ENCODE data around the gene TRIM15. TPM values are rescaled to one million over a fixed set of nuclear protein-coding genes. Genes with fewer than 3 reads are reported as not detected.

Gene TRIM15
- total RNA-seq, 1 experiment from 2014 or later, result not detected

DNA sequence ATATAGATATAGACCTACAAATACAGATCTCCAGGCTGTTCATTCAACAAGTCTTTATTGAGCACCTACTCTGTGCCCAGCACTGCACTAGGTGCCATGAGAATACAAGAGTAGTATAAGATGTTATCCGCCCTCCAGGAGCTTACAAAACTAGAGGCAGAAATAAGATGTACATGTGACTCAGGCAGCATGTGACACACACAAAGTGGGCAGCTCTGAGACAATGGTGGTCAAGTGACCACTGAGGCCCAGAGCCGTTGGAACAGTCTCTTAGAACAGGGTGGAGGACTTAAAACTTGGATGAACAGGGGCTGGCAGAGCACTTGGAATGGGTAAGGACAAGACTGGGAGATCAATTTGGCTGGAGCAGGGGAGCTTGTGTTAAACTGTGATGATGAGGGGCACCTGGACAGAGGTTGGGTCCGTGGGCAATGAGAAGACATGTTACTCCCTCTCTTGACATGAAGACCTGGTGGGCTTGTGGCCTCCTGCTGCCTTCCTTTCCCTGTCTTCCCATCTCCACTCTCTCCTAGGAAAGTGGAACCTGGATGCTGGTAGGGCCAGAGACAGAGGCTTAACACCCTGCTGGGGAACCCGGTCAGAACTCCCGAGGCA, 21.2 kb downstream of the TRIM15 start:
- no peak overlapping the region for H3K4me2 ChIP-seq (ENCODE audit: low read length)
- no peak overlapping the region for H3K27ac ChIP-seq (ENCODE audit: low read length)
- H3K4me1 ChIP-seq (ENCODE audit: insufficient read depth, low read length), result no peaks in the 10 kb centered on the region
- no peak overlapping the region for H3K4me3 ChIP-seq (ENCODE audit: low read length)
- H3K79me2 ChIP-seq (ENCODE audit: low read length), result no peaks in the 10 kb centered on the region
- ChIA-PET CTCF (no interaction called here), POLR2A (ENCODE audit: unreplicated experiment) (no interaction called here)
- no peak; the same call in 1 of the 2 replicates for ATAC-seq
- no TSS peak for BruUV-seq (replicated peaks)
- H3K9me3 ChIP-seq (ENCODE audit: low read length), result peaks cover 5% of the 10 kb centered on the region; the same call in 1 of the 2 replicates
- no peaks in the 10 kb centered on the region for H3K9me2 ChIP-seq (replicated peaks; ENCODE audit: low read length)
- peaks cover 22% of the 10 kb centered on the region for H3K36me3 ChIP-seq (ENCODE audit: low read depth, low read length)
- H3K9ac ChIP-seq (ENCODE audit: low read length), result no peak overlapping the region
- H2AFZ ChIP-seq (ENCODE audit: low read length), result no peak overlapping the region
- no peaks in the 10 kb centered on the region for H3F3A ChIP-seq (ENCODE audit: low read length, unreplicated experiment)
- DNase-seq, result no peak
- no peaks in the 10 kb centered on the region for H3K27me3 ChIP-seq (ENCODE audit: low read length)
- intact Hi-C loops (cut with micrococcal nuclease), result no loop called here
- H4K20me1 ChIP-seq (ENCODE audit: low read length), result no peaks in the 10 kb centered on the region
- TF ChIP-seq, protein P1, sequence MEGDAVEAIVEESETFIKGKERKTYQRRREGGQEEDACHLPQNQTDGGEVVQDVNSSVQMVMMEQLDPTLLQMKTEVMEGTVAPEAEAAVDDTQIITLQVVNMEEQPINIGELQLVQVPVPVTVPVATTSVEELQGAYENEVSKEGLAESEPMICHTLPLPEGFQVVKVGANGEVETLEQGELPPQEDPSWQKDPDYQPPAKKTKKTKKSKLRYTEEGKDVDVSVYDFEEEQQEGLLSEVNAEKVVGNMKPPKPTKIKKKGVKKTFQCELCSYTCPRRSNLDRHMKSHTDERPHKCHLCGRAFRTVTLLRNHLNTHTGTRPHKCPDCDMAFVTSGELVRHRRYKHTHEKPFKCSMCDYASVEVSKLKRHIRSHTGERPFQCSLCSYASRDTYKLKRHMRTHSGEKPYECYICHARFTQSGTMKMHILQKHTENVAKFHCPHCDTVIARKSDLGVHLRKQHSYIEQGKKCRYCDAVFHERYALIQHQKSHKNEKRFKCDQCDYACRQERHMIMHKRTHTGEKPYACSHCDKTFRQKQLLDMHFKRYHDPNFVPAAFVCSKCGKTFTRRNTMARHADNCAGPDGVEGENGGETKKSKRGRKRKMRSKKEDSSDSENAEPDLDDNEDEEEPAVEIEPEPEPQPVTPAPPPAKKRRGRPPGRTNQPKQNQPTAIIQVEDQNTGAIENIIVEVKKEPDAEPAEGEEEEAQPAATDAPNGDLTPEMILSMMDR (conservative IDR thresholded peaks at IDR 0.05; ENCODE audit: low read depth, low read length), result no peak
- no peak for TF ChIP-seq EZH2 (IDR thresholded peaks at IDR 0.05; ENCODE audit: low read length, unreplicated experiment)
- TF ChIP-seq EZH2phosphoT487 (IDR thresholded peaks at IDR 0.05; ENCODE audit: borderline replicate concordance, low read length), result no peak

DNA sequence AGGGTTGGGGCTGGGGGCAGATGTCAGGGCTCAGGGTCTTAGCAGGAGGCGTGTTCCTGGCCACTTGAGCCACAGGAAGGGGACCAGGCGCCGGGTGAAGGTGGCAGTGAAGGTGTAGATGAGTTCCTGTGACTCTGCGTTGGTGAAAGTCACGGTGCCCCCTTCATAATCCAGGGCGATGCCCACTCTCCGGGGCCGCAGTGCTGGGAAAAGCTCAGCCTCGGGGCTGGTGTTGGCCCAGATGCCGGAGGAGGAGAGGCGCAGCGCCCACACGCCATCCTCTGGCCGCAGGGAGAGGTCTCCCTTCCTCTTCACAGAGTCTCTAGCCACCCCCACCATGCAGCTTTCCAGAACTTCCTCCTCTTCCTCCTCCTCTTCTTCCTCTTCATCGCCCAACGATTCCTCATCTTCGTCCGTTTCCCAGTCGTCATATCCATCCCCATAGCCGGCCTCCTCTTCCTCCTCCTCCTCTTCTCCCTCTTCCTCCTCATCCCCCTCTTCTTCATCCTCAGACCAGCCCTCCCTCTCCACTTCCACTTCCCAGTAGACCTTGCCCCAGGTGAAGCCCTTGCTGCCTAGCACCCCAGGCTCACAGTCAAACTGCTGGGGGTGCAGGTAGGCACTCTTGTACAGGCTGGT, 22.6 kb downstream of the TRIM15 start:
- no peak overlapping the region for H3K9ac ChIP-seq (ENCODE audit: low read length)
- no peaks in the 10 kb centered on the region for H3K9me3 ChIP-seq (ENCODE audit: low read length)
- no peak overlapping the region for H2AFZ ChIP-seq (ENCODE audit: low read length)
- CTCF ChIA-PET, result no interaction called here
- no peak overlapping the region for H3K4me3 ChIP-seq (ENCODE audit: low read length)
- H3F3A ChIP-seq (ENCODE audit: low read length, unreplicated experiment), result no peaks in the 10 kb centered on the region
- no peaks in the 10 kb centered on the region for H3K9me2 ChIP-seq (replicated peaks; ENCODE audit: low read length)
- H3K36me3 ChIP-seq (ENCODE audit: low read depth, low read length), result peaks cover 34% of the 10 kb centered on the region
- DNase-seq, result no peak
- no peaks in the 10 kb centered on the region for H3K4me1 ChIP-seq (ENCODE audit: insufficient read depth, low read length)
- intact Hi-C loops (cut with micrococcal nuclease), result no loop called here
- no peak for ATAC-seq
- BruUV-seq (replicated peaks), result TSS peak; percentile 36
- no peaks in the 10 kb centered on the region for H3K79me2 ChIP-seq (ENCODE audit: low read length)
- H3K4me2 ChIP-seq (ENCODE audit: low read length), result no peak overlapping the region
- POLR2A ChIA-PET (ENCODE audit: unreplicated experiment), result no interaction called here
- TF ChIP-seq, protein P1 (conservative IDR thresholded peaks at IDR 0.05; ENCODE audit: low read depth, low read length), result no peak
- no peak for TF ChIP-seq EZH2 (IDR thresholded peaks at IDR 0.05; ENCODE audit: low read length, unreplicated experiment)
- TF ChIP-seq EZH2phosphoT487 (IDR thresholded peaks at IDR 0.05; ENCODE audit: borderline replicate concordance, low read length), result no peak
- H4K20me1 ChIP-seq (ENCODE audit: low read length), result no peaks in the 10 kb centered on the region
- H3K27me3 ChIP-seq (ENCODE audit: low read length), result no peaks in the 10 kb centered on the region
- H3K27ac ChIP-seq (ENCODE audit: low read length), result no peak overlapping the region

DNA sequence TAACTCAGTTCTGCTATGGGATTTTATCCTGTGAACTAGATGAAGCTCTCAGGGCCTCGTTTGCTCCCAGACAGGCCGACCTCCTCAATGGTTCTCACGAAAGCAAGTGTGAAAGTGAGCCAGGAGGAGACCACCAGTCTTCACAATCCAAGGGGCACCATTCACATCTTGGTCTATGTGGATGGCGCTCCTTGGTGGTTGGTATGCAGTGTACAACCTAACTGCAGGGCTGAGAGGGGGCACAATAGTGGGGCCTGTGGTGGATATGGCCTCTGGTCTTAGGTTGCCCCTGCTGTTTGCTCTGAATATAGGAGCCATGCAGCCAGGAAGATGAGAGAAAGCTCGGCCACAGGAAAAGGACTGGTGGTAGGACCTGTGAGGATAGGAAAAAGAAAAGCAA, 25.2 kb downstream of the TRIM15 start:
- Histone ChIP-seq H3K36me3 (ENCODE audit: low read depth, low read length) (peaks cover 38% of the 10 kb centered on the region), H3K4me1 (ENCODE audit: insufficient read depth, low read length) (no peaks in the 10 kb centered on the region), H3K27ac (ENCODE audit: low read length) (no peak overlapping the region), H4K20me1 (ENCODE audit: low read length) (no peaks in the 10 kb centered on the region), H3F3A (ENCODE audit: low read length, unreplicated experiment) (no peaks in the 10 kb centered on the region), H3K9me2 (replicated peaks; ENCODE audit: low read length) (no peaks in the 10 kb centered on the region), H3K79me2 (ENCODE audit: low read length) (no peaks in the 10 kb centered on the region), H3K4me3 (ENCODE audit: low read length) (no peak overlapping the region), H3K9ac (ENCODE audit: low read length) (no peak overlapping the region), H2AFZ (ENCODE audit: low read length) (no peak overlapping the region), H3K27me3 (ENCODE audit: low read length) (no peaks in the 10 kb centered on the region), H3K4me2 (ENCODE audit: low read length) (no peak overlapping the region), H3K9me3 (ENCODE audit: low read length) (no peaks in the 10 kb centered on the region)
- intact Hi-C loops (cut with micrococcal nuclease), result no loop called here
- no peak for DNase-seq
- no peak for ATAC-seq
- TF ChIP-seq EZH2phosphoT487 (IDR thresholded peaks at IDR 0.05; ENCODE audit: borderline replicate concordance, low read length), result no peak
- TF ChIP-seq, protein P1 (conservative IDR thresholded peaks at IDR 0.05; ENCODE audit: low read depth, low read length), result no peak
- no peak for TF ChIP-seq EZH2 (IDR thresholded peaks at IDR 0.05; ENCODE audit: low read length, unreplicated experiment)
- ChIA-PET POLR2A (ENCODE audit: unreplicated experiment) (no interaction called here), CTCF (no interaction called here)
- no TSS peak for BruUV-seq (replicated peaks)

All from PC-3 (cell line).